ENCODE data around the gene GCK.
"Not testable (repeated sequence)": the region's sequence is repeated elsewhere in the genome, so short reads cannot be mapped to it uniquely, and the experiment has no call there.

The GCK gene

GRCh38 chr7:44176486-44176885 lies 12.8 kb downstream of the GCK start:
- DNase-seq = no peak

GRCh38 chr7:44175730-44176129 lies 13.5 kb downstream of the GCK start:
- no peak for DNase-seq

GRCh38 chr7:44174694-44174948 lies 14.6 kb downstream of the GCK start:
- not testable (repeated sequence) for DNase-seq

- DNase-seq = no peak
Measured at GRCh38 chr7:44173911-44174693, 15.1 kb downstream of the GCK start.

GRCh38 chr7:44172803-44173424 lies 16.3 kb downstream of the GCK start:
- DNase-seq = no peak

GRCh38 chr7:44172352-44172751 lies 16.9 kb downstream of the GCK start:
- no peak for DNase-seq

GRCh38 chr7:44171901-44172300 lies 17.3 kb downstream of the GCK start:
- DNase-seq = not testable (repeated sequence)

GRCh38 chr7:44167920-44168319 lies 21.3 kb downstream of the GCK start:
- no peak for DNase-seq

- DNase-seq = no peak
Measured at GRCh38 chr7:44163591-44163990, 25.6 kb downstream of the GCK start.

- no peak for DNase-seq
Measured at GRCh38 chr7:44162785-44163395, 26.3 kb downstream of the GCK start.

GRCh38 chr7:44162179-44162578 lies 27.1 kb downstream of the GCK start:
- no peak for DNase-seq

- DNase-seq = no peak
Measured at GRCh38 chr7:44161371-44161770, 27.9 kb downstream of the GCK start.

GRCh38 chr7:44159824-44160630 lies 29.2 kb downstream of the GCK start:
- DNase-seq = no peak

- no peak for DNase-seq
Measured at GRCh38 chr7:44158873-44159631, 30.2 kb downstream of the GCK start.

GRCh38 chr7:44158096-44158872 lies 31.0 kb downstream of the GCK start:
- DNase-seq = no peak

GRCh38 chr7:44157116-44158080 lies 31.8 kb downstream of the GCK start:
- no peak for DNase-seq

- no peak for DNase-seq
Measured at GRCh38 chr7:44156453-44157010, 32.7 kb downstream of the GCK start.

GRCh38 chr7:44155191-44156185 lies 33.8 kb downstream of the GCK start:
- no peak for DNase-seq

- DNase-seq = no peak
Measured at GRCh38 chr7:44154703-44155102, 34.5 kb downstream of the GCK start.

Measured in NCI-H1930 (cell line).